K562 (cell line): Measurements from ENCODE around the gene E2F2. TPM values are rescaled to one million over a fixed set of nuclear protein-coding genes. Genes with fewer than 3 reads are reported as not detected.
A peak's percentile ranks its signal among the peaks of the same experiment; 100 is the strongest.

Source experiments
- IFI16 ChIP-seq: fragments of 250-450 bp; sonication (Bioruptor Pico); IDR thresholded peaks from 2 replicates; pipeline ENCODE4 v2.1.2; 2022; ENCODE audit warnings: mild to moderate bottlenecking, inconsistent platforms
- KLF10 ChIP-seq: fragments of 250-450 bp; sonication (Bioruptor Pico); IDR thresholded peaks from 2 replicates; pipeline ENCODE4 v1.6.1; 2021; ENCODE audit warnings: matching md5 sums
- NR2F6 ChIP-seq: fragments of 450-650 bp; formaldehyde crosslinking; IDR thresholded peaks from 2 replicates; pipeline ENCODE4 v1.4.0; 2020; ENCODE audit warnings: mild to moderate bottlenecking
- PTRF ChIP-seq: fragments of 450-650 bp; IDR thresholded peaks from 2 replicates; pipeline ENCODE4 v1.6.1; 2016; ENCODE audit warnings: mild to moderate bottlenecking, missing genetic modification characterization, missing compliant biosample characterization
- U2AF1 ChIP-seq: fragments of 200-400 bp; formaldehyde crosslinking; optimal IDR thresholded peaks from 2 replicates; pipeline ENCODE3; 2017; ENCODE audit warnings: mild to moderate bottlenecking, low read depth, low read length, moderate library complexity
- ZNF75A ChIP-seq: fragments of 450-650 bp; formaldehyde crosslinking; IDR thresholded peaks from 2 replicates; pipeline ENCODE4 v1.4.0; 2020; ENCODE audit warnings: mild to moderate bottlenecking
- polyA plus RNA-seq, 8 experiments: library from polyadenylated mRNA; depleted of rRNA in 4 of 8; stranded (reverse) in 5 of 8; unstranded in 3 of 8; fragments of >200 nt; fragmentation: Nextera tagmentation in 2 of 8; fragmentation: Illumina TruSeq in 1 of 8; extraction: Ambion mirVana in 2 of 8; extraction: Trizol in 1 of 8; gene quantifications; 2 replicates each; pipeline versions ENCODE4 v1.2.1 to v1.2.3, GENCODE V29; 2011 to 2014; ENCODE audit warnings: inconsistent platforms in 1 of 8, missing spikeins in 1 of 8
- total RNA-seq, 7 experiments: library from RNA; depleted of rRNA in 6 of 7; stranded (reverse); fragments of >200 nt in 6 of 7; fragmentation: Illumina TruSeq in 2 of 7; extraction: Trizol in 2 of 7; gene quantifications; 2 replicates each; pipeline versions ENCODE4 v1.2.1 to v1.2.3, GENCODE V29; 2011 to 2021; ENCODE audit warnings: low replicate concordance in 1 of 7
- TF ChIP-seq, protein P1 (sequence below): sonication (generic); formaldehyde crosslinking; IDR thresholded peaks from 2 replicates; pipeline ENCODE4 v1.8.0; 2022; ENCODE audit warnings: missing genetic modification reagents, mild to moderate bottlenecking, moderate library complexity, borderline replicate concordance
- TF ChIP-seq, protein P2 (sequence below), 2 experiments: fragments of 200-800 bp in 1 of 2; sonication (Bioruptor generic) in 1 of 2; sonication (generic) in 1 of 2; formaldehyde crosslinking in 1 of 2; IDR thresholded peaks in 1 of 2; conservative IDR thresholded peaks in 1 of 2; 2 replicates each; pipeline versions ENCODE4 v1.5.0 to v1.6.1; 2016 to 2020; ENCODE audit warnings: missing compliant biosample characterization in 1 of 2, missing genetic modification characterization in 1 of 2, missing genetic modification reagents in 1 of 2
- TF ChIP-seq, protein P3 (sequence below): fragments of 450-650 bp; formaldehyde crosslinking; IDR thresholded peaks from 2 replicates; pipeline ENCODE4 v1.4.0; 2020; ENCODE audit warnings: mild to moderate bottlenecking, moderate library complexity
- TF ChIP-seq, protein P4 (sequence below): fragments of 450-650 bp; formaldehyde crosslinking; IDR thresholded peaks from 2 replicates; pipeline ENCODE4 v1.4.0; 2022; ENCODE audit warnings: missing genetic modification characterization
- TF ChIP-seq, protein P5 (sequence below), 2 experiments: fragments of 450-650 bp; formaldehyde crosslinking in 1 of 2; IDR thresholded peaks; 2 replicates each; pipeline versions ENCODE4 v1.4.0 to v1.6.1; 2014 to 2020; ENCODE audit warnings: mild to moderate bottlenecking in 2 of 2, borderline replicate concordance in 1 of 2, low read depth in 1 of 2
- TF ChIP-seq, protein P6 (sequence below): fragments of 250-450 bp; sonication (Bioruptor Pico); IDR thresholded peaks from 2 replicates; pipeline ENCODE4 v1.8.0; 2022; ENCODE audit warnings: moderate library complexity, mild to moderate bottlenecking, inconsistent platforms

E2F2 gene
- total and polyA plus RNA-seq, 9 of the 15 experiments (the other 6 are each of a cell fraction or from before 2014, with no cell fraction given), result 3.1 to 25.3 (median 11.4) TPM

DNA sequence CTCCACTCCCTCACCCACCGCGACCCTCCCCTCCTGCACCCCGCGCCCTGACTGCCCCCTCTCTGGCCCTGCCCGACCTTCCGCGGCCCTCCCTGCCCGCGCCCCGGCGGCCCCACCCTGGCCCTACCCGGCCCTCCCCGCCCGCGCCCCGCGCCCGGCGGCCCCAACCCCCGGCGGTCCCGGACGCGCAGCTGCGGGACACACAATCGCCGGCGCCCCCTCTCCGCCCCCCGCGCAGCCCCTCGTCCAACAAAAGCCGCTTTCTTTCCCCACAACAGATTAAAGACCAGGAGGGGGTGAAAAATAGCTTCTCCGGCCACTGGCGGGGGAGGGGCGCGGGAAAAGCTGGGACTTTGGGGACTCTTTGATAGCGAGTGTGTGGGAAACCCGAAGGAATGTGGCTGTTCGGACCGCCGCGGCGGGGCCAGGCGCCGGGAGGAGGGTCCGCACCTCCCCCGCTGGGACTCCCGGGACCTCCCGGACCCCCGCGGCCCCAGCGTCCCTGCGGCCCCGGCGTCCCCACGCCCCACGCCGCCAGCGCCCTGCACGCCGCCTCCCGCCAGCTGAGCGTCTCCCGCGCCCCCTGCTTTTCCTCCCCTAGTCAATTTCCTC, 37.1 kb upstream of the E2F2 start (continued):
- TF ChIP-seq, protein P1, sequence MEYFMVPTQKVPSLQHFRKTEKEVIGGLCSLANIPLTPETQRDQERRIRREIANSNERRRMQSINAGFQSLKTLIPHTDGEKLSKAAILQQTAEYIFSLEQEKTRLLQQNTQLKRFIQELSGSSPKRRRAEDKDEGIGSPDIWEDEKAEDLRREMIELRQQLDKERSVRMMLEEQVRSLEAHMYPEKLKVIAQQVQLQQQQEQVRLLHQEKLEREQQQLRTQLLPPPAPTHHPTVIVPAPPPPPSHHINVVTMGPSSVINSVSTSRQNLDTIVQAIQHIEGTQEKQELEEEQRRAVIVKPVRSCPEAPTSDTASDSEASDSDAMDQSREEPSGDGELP (CRISPR knock-in tag), result 0 out of 2 replicates have a peak, but pooled peaks have one; percentile 25
- TF ChIP-seq, protein P2, sequence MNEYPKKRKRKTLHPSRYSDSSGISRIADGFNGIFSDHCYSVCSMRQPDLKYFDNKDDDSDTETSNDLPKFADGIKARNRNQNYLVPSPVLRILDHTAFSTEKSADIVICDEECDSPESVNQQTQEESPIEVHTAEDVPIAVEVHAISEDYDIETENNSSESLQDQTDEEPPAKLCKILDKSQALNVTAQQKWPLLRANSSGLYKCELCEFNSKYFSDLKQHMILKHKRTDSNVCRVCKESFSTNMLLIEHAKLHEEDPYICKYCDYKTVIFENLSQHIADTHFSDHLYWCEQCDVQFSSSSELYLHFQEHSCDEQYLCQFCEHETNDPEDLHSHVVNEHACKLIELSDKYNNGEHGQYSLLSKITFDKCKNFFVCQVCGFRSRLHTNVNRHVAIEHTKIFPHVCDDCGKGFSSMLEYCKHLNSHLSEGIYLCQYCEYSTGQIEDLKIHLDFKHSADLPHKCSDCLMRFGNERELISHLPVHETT (CRISPR knock-in tag; conservative IDR thresholded peaks at IDR 0.05 in 1 of 2, IDR thresholded peaks at IDR 0.05 in 1 of 2), result no peak
- TF ChIP-seq IFI16 (CRISPR knock-in tag) (no peak), NR2F6 (CRISPR knock-in tag) (no peak), ZNF75A (CRISPR knock-in tag) (peak; percentile 64; the same call in 1 of the 2 replicates), PTRF (tag) (no peak), KLF10 (CRISPR knock-in tag) (no peak), U2AF1 (no peak)
- TF ChIP-seq, protein P3, sequence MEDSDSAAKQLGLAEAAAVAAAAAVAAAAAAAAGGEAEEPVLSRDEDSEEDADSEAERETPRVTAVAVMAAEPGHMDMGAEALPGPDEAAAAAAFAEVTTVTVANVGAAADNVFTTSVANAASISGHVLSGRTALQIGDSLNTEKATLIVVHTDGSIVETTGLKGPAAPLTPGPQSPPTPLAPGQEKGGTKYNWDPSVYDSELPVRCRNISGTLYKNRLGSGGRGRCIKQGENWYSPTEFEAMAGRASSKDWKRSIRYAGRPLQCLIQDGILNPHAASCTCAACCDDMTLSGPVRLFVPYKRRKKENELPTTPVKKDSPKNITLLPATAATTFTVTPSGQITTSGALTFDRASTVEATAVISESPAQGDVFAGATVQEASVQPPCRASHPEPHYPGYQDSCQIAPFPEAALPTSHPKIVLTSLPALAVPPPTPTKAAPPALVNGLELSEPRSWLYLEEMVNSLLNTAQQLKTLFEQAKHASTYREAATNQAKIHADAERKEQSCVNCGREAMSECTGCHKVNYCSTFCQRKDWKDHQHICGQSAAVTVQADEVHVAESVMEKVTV (CRISPR knock-in tag), result no peak
- TF ChIP-seq, protein P4, sequence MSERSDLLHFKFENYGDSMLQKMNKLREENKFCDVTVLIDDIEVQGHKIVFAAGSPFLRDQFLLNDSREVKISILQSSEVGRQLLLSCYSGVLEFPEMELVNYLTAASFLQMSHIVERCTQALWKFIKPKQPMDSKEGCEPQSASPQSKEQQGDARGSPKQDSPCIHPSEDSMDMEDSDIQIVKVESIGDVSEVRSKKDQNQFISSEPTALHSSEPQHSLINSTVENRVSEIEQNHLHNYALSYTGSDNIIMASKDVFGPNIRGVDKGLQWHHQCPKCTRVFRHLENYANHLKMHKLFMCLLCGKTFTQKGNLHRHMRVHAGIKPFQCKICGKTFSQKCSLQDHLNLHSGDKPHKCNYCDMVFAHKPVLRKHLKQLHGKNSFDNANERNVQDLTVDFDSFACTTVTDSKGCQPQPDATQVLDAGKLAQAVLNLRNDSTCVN (CRISPR knock-in tag), result no peak
- TF ChIP-seq, protein P5, sequence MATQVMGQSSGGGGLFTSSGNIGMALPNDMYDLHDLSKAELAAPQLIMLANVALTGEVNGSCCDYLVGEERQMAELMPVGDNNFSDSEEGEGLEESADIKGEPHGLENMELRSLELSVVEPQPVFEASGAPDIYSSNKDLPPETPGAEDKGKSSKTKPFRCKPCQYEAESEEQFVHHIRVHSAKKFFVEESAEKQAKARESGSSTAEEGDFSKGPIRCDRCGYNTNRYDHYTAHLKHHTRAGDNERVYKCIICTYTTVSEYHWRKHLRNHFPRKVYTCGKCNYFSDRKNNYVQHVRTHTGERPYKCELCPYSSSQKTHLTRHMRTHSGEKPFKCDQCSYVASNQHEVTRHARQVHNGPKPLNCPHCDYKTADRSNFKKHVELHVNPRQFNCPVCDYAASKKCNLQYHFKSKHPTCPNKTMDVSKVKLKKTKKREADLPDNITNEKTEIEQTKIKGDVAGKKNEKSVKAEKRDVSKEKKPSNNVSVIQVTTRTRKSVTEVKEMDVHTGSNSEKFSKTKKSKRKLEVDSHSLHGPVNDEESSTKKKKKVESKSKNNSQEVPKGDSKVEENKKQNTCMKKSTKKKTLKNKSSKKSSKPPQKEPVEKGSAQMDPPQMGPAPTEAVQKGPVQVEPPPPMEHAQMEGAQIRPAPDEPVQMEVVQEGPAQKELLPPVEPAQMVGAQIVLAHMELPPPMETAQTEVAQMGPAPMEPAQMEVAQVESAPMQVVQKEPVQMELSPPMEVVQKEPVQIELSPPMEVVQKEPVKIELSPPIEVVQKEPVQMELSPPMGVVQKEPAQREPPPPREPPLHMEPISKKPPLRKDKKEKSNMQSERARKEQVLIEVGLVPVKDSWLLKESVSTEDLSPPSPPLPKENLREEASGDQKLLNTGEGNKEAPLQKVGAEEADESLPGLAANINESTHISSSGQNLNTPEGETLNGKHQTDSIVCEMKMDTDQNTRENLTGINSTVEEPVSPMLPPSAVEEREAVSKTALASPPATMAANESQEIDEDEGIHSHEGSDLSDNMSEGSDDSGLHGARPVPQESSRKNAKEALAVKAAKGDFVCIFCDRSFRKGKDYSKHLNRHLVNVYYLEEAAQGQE (IDR thresholded peaks at IDR 0.05; ENCODE audit: borderline replicate concordance), result no peak
- TF ChIP-seq, protein P5 (CRISPR knock-in tag; IDR thresholded peaks at IDR 0.05; ENCODE audit: low read depth), result no peak
- TF ChIP-seq, protein P6, sequence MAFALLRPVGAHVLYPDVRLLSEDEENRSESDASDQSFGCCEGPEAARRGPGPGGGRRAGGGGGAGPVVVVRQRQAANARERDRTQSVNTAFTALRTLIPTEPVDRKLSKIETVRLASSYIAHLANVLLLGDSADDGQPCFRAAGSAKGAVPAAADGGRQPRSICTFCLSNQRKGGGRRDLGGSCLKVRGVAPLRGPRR (CRISPR knock-in tag), result no peak
